SK-N-MC (cell line): Measurements from ENCODE around the gene WDR6.

ENCODE experiments used
- EZH2 ChIP-seq: fragments of 200-600 bp; sonication (generic); IDR thresholded peaks from one replicate; pipeline ENCODE4 v1.6.1; 2017; ENCODE audit warnings: antibody characterized with exemption
- FOXP2 ChIP-seq: optimal IDR thresholded peaks from 2 replicates; pipeline ENCODE3; 2011; ENCODE audit warnings: mild to moderate bottlenecking, moderate library complexity; ENCODE audit not compliant: insufficient read depth; ENCODE audit errors: extremely low read length, control extremely low read depth
- POLR2AphosphoS5 ChIP-seq: IDR thresholded peaks from 2 replicates; pipeline ENCODE4 v1.6.1; 2012; ENCODE audit warnings: mild to moderate bottlenecking, low read depth, low read length, borderline replicate concordance

DNA sequence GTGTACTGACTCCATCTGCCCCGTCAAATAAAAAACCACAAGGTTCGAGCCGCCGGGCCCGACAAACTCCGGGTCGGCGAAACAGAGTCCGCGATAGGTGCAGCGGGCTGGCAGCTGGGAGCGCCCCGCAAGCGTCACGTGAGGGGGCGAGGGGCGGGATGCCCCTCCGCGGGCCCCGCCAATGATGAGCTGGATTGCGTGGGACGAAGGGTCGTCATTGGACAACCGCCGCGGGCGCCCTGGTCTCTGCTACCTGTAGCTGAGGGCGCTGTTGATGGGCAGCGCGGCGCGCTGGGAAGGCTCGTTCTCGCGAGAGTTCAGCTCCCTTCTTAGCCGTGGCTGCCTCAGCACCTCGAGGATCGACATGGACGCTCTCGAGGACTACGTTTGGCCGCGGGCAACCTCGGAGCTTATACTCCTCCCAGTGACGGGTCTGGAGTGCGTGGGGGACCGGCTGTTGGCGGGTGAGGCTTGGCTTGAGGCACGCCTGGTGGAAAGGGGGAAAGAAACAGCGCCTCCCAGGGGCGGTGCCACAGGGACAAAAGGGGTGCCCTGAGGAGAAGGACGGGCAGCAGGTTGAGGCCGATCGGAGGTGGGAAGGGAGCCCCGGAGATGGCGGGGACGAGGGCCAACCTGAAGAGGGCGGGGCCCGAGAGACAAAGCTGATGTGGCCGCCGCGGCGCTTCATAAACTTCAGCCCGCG lies at the start of gene WDR6:
- TF ChIP-seq POLR2AphosphoS5 = peak; percentile 94
- no peak for TF ChIP-seq EZH2
- TF ChIP-seq FOXP2 = no peak
